GM23338 (cell line): ENCODE measurements around the gene XRCC4. TPM values are rescaled to one million over a fixed set of nuclear protein-coding genes. Genes with fewer than 3 reads are reported as not detected.

Experiments used
- ATAC-seq: fragments of 200-7000 bp; cut with Tn5 transposase; 3 replicates; pipeline ENCODE4 v1.9.1; 2020
- DNase-seq: peaks from one replicate; pipeline ENCODE4 v3.0.0-alpha.2; 2015; ENCODE audit warnings: low spot score
- H2AFZ ChIP-seq: fragments of 200-600 bp; sonication (generic); 2 replicates; pipeline ENCODE4 v1.8.0; 2016; ENCODE audit warnings: antibody characterized with exemption, mild to moderate bottlenecking, moderate library complexity
- H3F3A ChIP-seq: fragments of 200-600 bp; sonication (generic); replicated peaks from 2 replicates; pipeline ENCODE4 v1.8.0; 2017; ENCODE audit warnings: antibody characterized with exemption, mixed run types, low read depth
- H3K27ac ChIP-seq: fragments of 200-600 bp; sonication (generic); 2 replicates; pipeline ENCODE4 v1.6.1; 2016; ENCODE audit warnings: low read depth
- H3K27me3 ChIP-seq: fragments of 200-600 bp; sonication (generic); 2 replicates; pipeline ENCODE4 v1.8.0; 2016; ENCODE audit warnings: mild to moderate bottlenecking, mixed run types, moderate library complexity; ENCODE audit not compliant: insufficient read depth
- H3K36me3 ChIP-seq: fragments of 200-600 bp; sonication (generic); 2 replicates; pipeline ENCODE4 v1.8.0; 2016; ENCODE audit warnings: mild to moderate bottlenecking; ENCODE audit not compliant: insufficient read depth
- H3K4me1 ChIP-seq: fragments of 200-600 bp; sonication (generic); 2 replicates; pipeline ENCODE4 v1.8.0; 2016; ENCODE audit warnings: mild to moderate bottlenecking, moderate library complexity; ENCODE audit not compliant: insufficient read depth
- H3K4me2 ChIP-seq: fragments of 200-600 bp; sonication (generic); 2 replicates; pipeline ENCODE4 v1.7.1; 2017; ENCODE audit warnings: mixed run types
- H3K4me3 ChIP-seq: fragments of 200-600 bp; sonication (generic); 2 replicates; pipeline ENCODE4 v1.6.1; 2016; ENCODE audit warnings: mixed run types
- H3K79me2 ChIP-seq: fragments of 200-600 bp; sonication (generic); replicated peaks from 2 replicates; pipeline ENCODE4 v1.8.0; 2017; ENCODE audit warnings: mild to moderate bottlenecking; ENCODE audit not compliant: insufficient read depth
- H3K9me2 ChIP-seq: fragments of 200-600 bp; sonication (generic); 2 replicates; pipeline ENCODE4 v1.8.0; 2017; ENCODE audit not compliant: insufficient read depth
- H4K20me1 ChIP-seq: fragments of 200-600 bp; sonication (generic); replicated peaks from 2 replicates; pipeline ENCODE4 v1.8.0; 2017; ENCODE audit warnings: mild to moderate bottlenecking; ENCODE audit not compliant: insufficient read depth
- H3K27ac Mint-ChIP-seq: 2 replicates; pipeline ENCODE4 v1.8.0; 2020; ENCODE audit warnings: inconsistent platforms, mild to moderate bottlenecking, moderate library complexity, mixed read lengths
- H3K27me3 Mint-ChIP-seq: 3 replicates; pipeline ENCODE4 v1.8.0; 2022; ENCODE audit warnings: low read depth, mild to moderate bottlenecking, moderate library complexity, mixed read lengths, inconsistent platforms; ENCODE audit not compliant: insufficient read depth, poor library complexity
- H3K36me3 Mint-ChIP-seq: 3 replicates; pipeline ENCODE4 v1.8.0; 2021; ENCODE audit warnings: low read depth, mild to moderate bottlenecking, inconsistent platforms, moderate library complexity, mixed read lengths
- H3K4me1 Mint-ChIP-seq: 3 replicates; pipeline ENCODE4 v1.8.0; 2020; ENCODE audit warnings: mild to moderate bottlenecking, inconsistent platforms, mixed read lengths
- H3K4me3 Mint-ChIP-seq: 3 replicates; pipeline ENCODE4 v1.8.0; 2021; ENCODE audit warnings: moderate library complexity, mild to moderate bottlenecking, inconsistent platforms, mixed read lengths
- H3K9me3 Mint-ChIP-seq: 3 replicates; pipeline ENCODE4 v1.8.0; 2020; ENCODE audit warnings: moderate library complexity, mild to moderate bottlenecking, inconsistent platforms, mixed read lengths
- CREB1 ChIP-seq: fragments of 250-450 bp; sonication (Bioruptor Pico); IDR thresholded peaks from 2 replicates; pipeline ENCODE4 v1.5.0; 2020; ENCODE audit warnings: low read depth, mild to moderate bottlenecking, moderate library complexity
- CTCF ChIP-seq, 2 experiments: fragments of 200-600 bp in 1 of 2; sonication (generic) in 1 of 2; conservative IDR thresholded peaks; 2 replicates each; pipeline versions ENCODE4 v1.5.1 to v1.6.1; 2016 to 2017; ENCODE audit warnings: antibody characterized with exemption in 2 of 2, low read depth in 2 of 2, mild to moderate bottlenecking in 2 of 2, moderate library complexity in 1 of 2
- ETS1 ChIP-seq: IDR thresholded peaks from 2 replicates; pipeline ENCODE4 v1.6.1; 2016; ENCODE audit warnings: antibody characterized with exemption
- EZH2 ChIP-seq: fragments of 200-600 bp; sonication (generic); IDR thresholded peaks from one replicate; pipeline ENCODE4 v1.8.0; 2017; ENCODE audit warnings: antibody characterized with exemption, mild to moderate bottlenecking, low read depth; ENCODE audit not compliant: unreplicated experiment
- EZH2phosphoT487 ChIP-seq: fragments of 200-600 bp; sonication (generic); IDR thresholded peaks from one replicate; pipeline ENCODE4 v1.8.1; 2018; ENCODE audit warnings: antibody characterized with exemption; ENCODE audit not compliant: unreplicated experiment
- NANOG ChIP-seq: IDR thresholded peaks from 2 replicates; pipeline ENCODE4 v1.6.1; 2016; ENCODE audit warnings: antibody characterized with exemption, borderline replicate concordance
- REST ChIP-seq: IDR thresholded peaks from one replicate; pipeline ENCODE4 v1.6.1; 2018; ENCODE audit warnings: antibody characterized with exemption; ENCODE audit not compliant: unreplicated experiment
- STAT1 ChIP-seq: IDR thresholded peaks from one replicate; pipeline ENCODE4 v1.6.1; 2016; ENCODE audit warnings: antibody characterized with exemption; ENCODE audit not compliant: unreplicated experiment
- ZNF114 ChIP-seq: fragments of 250-450 bp; sonication (Bioruptor Pico); IDR thresholded peaks from 2 replicates; pipeline ENCODE4 v1.5.0; 2020; ENCODE audit warnings: mild to moderate bottlenecking, moderate library complexity
- ZNF331 ChIP-seq: fragments of 250-450 bp; sonication (Bioruptor Pico); IDR thresholded peaks from 2 replicates; pipeline ENCODE4 v1.5.0; 2020; ENCODE audit warnings: low read depth, mild to moderate bottlenecking, moderate library complexity
- polyA plus RNA-seq: library from polyadenylated mRNA; unstranded; fragments of >200 nt; fragmentation: Nextera tagmentation; extraction: Ambion mirVana; gene quantifications from 2 replicates; pipeline ENCODE4 v1.2.1, GENCODE V29; 2016
- total RNA-seq: library from RNA; depleted of rRNA; stranded (reverse); fragments of >200 nt; shearing (Covaris generic); gene quantifications from 2 replicates; pipeline ENCODE4 v1.2.3, GENCODE V29; 2014

The XRCC4 gene
- total and polyA plus RNA-seq, 2 experiments from 2014 or later: 11.5 to 22.4 TPM

DNA sequence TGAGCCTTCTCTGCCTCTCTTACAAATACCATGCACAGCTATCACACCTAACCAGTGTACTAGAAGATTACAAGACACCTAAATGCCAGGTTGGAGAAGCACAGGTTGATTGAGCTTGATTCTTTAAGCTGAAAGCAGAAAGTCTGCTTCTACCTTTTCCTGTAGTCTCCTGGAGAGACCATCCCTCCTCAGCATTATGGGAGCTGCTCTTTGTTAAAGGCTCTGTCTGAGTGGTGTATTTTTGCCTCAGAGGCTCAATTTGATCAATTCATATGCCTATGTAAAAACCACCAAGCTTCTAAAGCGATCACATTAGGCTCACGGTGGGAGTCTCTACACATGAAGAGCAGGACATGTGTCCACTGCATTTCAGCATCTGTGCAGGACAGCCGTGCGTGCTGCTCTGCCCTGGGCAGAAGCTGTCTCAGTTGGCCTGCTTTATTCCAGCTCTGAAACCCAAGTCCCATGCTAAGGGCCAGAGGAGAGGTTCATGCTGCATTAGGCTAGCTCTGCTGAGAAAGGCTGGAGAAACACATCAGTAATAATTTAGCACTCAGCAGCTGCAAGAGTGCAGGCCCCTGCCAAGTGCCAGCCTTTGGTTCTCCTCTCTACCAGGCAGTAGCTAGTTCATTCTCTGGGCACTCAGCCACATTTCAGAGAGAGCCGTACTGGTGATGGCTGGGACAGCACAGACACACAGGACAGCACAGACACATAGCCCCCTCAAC, 41.8 kb upstream of the XRCC4 start (continued):
- TF ChIP-seq ZNF331 (CRISPR knock-in tag) (no peak), NANOG (no peak), STAT1 (no peak), ETS1 (no peak), REST (no peak), CREB1 (CRISPR knock-in tag) (no peak), EZH2phosphoT487 (no peak), EZH2 (no peak), ZNF114 (CRISPR knock-in tag) (no peak)

GRCh38 chr5:83036991-83037575, 40.3 kb upstream of the XRCC4 start:
- no peak overlapping the region for H3K4me3 Mint-ChIP-seq
- H3K27me3 ChIP-seq: no peaks in the 10 kb centered on the region
- no peaks in the 10 kb centered on the region for H3F3A ChIP-seq
- H2AFZ ChIP-seq: no peak overlapping the region
- no peak overlapping the region for H3K4me3 ChIP-seq
- DNase-seq (no peak), ATAC-seq (no peak)
- H3K4me2 ChIP-seq: peak overlapping the region; percentile 25; the same call in 1 of the 2 replicates
- H3K27ac Mint-ChIP-seq: no peak overlapping the region
- H4K20me1 ChIP-seq: no peaks in the 10 kb centered on the region
- H3K79me2 ChIP-seq: no peaks in the 10 kb centered on the region
- H3K27ac ChIP-seq: no peak overlapping the region
- no peaks in the 10 kb centered on the region for H3K36me3 ChIP-seq
- peaks cover 19% of the 10 kb centered on the region for H3K4me1 ChIP-seq
- H3K9me2 ChIP-seq: no peaks in the 10 kb centered on the region
- H3K4me1 Mint-ChIP-seq: peaks cover 33% of the 10 kb centered on the region
- H3K27me3 Mint-ChIP-seq: no peaks in the 10 kb centered on the region
- no peaks in the 10 kb centered on the region for H3K9me3 Mint-ChIP-seq
- H3K36me3 Mint-ChIP-seq: no peaks in the 10 kb centered on the region
- TF ChIP-seq EZH2 (no peak), ETS1 (no peak), ZNF331 (CRISPR knock-in tag) (no peak), CTCF (conservative IDR thresholded peaks at IDR 0.05; ENCODE audit: low read depth in 2 of 2) (no peak), REST (no peak)
